ENCODE measurements around the gene NIT2. TPM values are rescaled to one million over a fixed set of nuclear protein-coding genes. Genes with fewer than 3 reads are reported as not detected.

The NIT2 gene
- total RNA-seq, 1 experiment from 2014 or later, result 42.6 TPM

DNA sequence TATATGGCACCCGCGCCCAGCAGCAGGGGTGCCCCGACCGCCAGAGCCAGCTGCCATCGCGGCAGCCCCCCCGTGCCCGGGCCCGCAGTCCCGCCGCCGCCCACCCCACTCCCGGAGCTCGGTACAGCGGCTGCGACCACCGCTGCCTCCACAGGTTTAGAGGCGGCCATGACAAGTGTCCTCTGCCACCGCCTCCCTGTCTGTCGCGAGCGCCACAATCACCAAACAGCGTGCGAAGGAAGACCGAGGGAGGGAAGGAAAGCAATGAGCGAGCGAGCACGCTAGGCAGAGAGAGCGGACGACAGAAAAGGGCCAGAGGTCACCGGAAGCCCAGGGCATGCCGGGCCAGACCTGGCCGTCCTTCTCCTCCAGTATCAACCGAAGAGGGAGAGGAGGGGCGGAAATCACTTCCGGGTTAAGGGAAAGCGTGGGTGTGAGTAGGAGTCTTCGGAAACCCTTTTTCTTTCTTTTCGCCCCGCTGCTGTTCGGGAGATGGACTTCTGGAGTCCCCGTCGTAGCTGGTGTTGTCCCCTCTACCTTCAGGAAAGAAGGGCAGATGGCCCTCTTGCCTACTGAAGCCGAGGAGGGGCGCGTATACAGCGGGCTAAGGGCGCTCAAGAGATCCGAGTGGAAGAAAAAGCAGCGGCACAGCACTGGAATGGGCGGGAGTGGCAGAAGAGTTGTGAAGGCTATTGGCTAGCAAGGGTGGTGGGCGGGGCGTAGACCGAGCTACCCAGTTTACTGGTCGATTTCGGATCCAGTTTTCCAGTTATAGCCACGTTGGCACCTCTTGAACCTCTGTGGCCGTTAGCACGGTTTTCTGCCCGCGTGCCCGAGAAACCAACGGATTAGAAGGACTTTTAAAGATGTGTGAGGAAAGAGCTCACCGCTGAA, 66.5 kb downstream of the NIT2 start, which contains the start of the genes LNP1 and TOMM70:
Gene LNP1 (plus strand): TSS at position 760 of the 894 bp plus-strand sequence. CDS start 28,191 bp downstream, outside the sequence.
Gene TOMM70 (minus strand): TSS at position 310 of the 894 bp plus-strand sequence. CDS start 140 bp downstream, at position 170.
- peak; percentile 98 for DNase-seq (ENCODE audit: unreplicated experiment)
- Mint-ChIP-seq H3K36me3 (ENCODE audit: insufficient read depth, unreplicated experiment) (no peaks in the 10 kb centered on the region), H3K27ac (ENCODE audit: low read depth, unreplicated experiment) (peak within 1 kb of the TSS; percentile 97), H3K9me3 (ENCODE audit: unreplicated experiment) (no peaks in the 10 kb centered on the region), H3K4me1 (ENCODE audit: insufficient read depth, unreplicated experiment) (peaks cover 31% of the 10 kb centered on the region), H3K4me3 (ENCODE audit: unreplicated experiment) (peak within 1 kb of the TSS; percentile 98), H3K27me3 (ENCODE audit: insufficient read depth, unreplicated experiment) (no peaks in the 10 kb centered on the region)
- intact Hi-C loops (cut with micrococcal nuclease), result no loop called here
- BruUV-seq (replicated peaks), result no TSS peak
- POLR2A ChIA-PET, result interaction anchor here (0.6 to 3.6 kb wide), 35 partner anchors 10 to 1172 kb away, joined by 3 to 66 read pairs (median 4); partner anchors contain the start of genes NIT2, PCNP, TBC1D23 and TFG
- TF ChIP-seq CTCF (IDR thresholded peaks at IDR 0.05; ENCODE audit: unreplicated experiment), result no peak
- CTCF ChIA-PET, result interaction anchor here (0.7 to 2.4 kb wide), 6 partner anchors 9 to 190 kb away, joined by 3 to 6 read pairs (median 3); no protein-coding TSS in a partner anchor

DNA sequence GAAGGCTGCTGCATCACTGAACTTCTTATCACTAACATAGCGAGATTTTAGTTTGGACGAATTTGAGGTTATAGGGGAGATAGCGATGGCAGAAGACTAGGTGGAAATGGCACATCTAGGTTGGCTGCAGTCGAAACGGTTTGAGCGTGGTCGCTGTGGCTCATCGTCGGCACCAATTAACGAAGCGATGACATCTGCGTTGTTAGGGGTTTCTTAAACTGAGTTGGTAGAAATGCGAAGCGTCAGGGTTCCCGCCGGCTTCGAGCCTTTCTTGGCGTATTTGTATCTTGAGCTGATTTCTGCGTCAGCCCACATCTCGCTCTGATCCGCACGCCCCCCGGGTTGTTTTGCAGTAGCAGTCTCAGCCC, 67.1 kb downstream of the NIT2 start:
- Mint-ChIP-seq H3K27me3 (ENCODE audit: insufficient read depth, unreplicated experiment) (no peaks in the 10 kb centered on the region), H3K4me3 (ENCODE audit: unreplicated experiment) (peak overlapping the region; percentile 98), H3K36me3 (ENCODE audit: insufficient read depth, unreplicated experiment) (no peaks in the 10 kb centered on the region), H3K27ac (ENCODE audit: low read depth, unreplicated experiment) (peak overlapping the region; percentile 97), H3K9me3 (ENCODE audit: unreplicated experiment) (no peaks in the 10 kb centered on the region), H3K4me1 (ENCODE audit: insufficient read depth, unreplicated experiment) (peaks cover 30% of the 10 kb centered on the region)
- CTCF ChIA-PET, result interaction anchor here (0.7 to 2.4 kb wide), 5 partner anchors 46 to 190 kb away, joined by 3 to 6 read pairs (median 3); no protein-coding TSS in a partner anchor
- no peak for TF ChIP-seq CTCF (IDR thresholded peaks at IDR 0.05; ENCODE audit: unreplicated experiment)
- DNase-seq (ENCODE audit: unreplicated experiment), result no peak
- POLR2A ChIA-PET, result interaction anchor here (0.6 to 3.6 kb wide), 32 partner anchors 10 to 569 kb away, joined by 3 to 66 read pairs (median 4); partner anchors contain the start of genes NIT2, TBC1D23, TFG and TMEM45A
- intact Hi-C loops (cut with micrococcal nuclease), result no loop called here
- TSS peak; percentile 83 for BruUV-seq (replicated peaks)

DNA sequence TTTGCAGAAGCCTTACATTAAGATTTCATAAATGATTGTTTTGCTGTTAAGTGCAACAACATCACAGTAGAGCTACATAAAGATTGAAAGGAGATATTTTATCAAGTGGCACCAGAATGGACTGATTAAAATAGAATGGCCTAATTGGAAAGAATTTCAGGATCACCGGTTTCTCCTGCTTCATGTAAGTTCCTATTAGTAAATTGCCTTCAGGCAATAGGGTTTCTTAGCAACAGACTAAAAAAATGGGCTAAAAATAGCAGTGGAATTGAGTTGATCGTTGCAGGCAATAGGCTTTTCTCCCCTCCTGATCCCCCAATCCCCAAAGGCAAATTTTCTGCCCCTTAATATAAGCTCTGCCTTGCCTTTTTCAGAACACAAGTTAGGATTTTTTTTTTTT, 67.7 kb downstream of the NIT2 start:
- ChIA-PET CTCF (interaction anchor here (0.7 to 2.4 kb wide), 2 partner anchors 60 to 189 kb away, joined by 3 to 6 read pairs; no protein-coding TSS in a partner anchor), POLR2A (interaction anchor here (0.6 to 3.6 kb wide), 21 partner anchors 9 to 570 kb away, joined by 3 to 66 read pairs (median 5); partner anchors contain the start of genes NIT2, TBC1D23, TFG and TMEM45A)
- TF ChIP-seq CTCF (IDR thresholded peaks at IDR 0.05; ENCODE audit: unreplicated experiment), result no peak
- intact Hi-C loops (cut with micrococcal nuclease), result no loop called here
- no TSS peak for BruUV-seq (replicated peaks)
- Mint-ChIP-seq H3K36me3 (ENCODE audit: insufficient read depth, unreplicated experiment) (no peaks in the 10 kb centered on the region), H3K27ac (ENCODE audit: low read depth, unreplicated experiment) (peak overlapping the region; percentile 97), H3K9me3 (ENCODE audit: unreplicated experiment) (peaks cover 1% of the 10 kb centered on the region), H3K27me3 (ENCODE audit: insufficient read depth, unreplicated experiment) (no peaks in the 10 kb centered on the region), H3K4me3 (ENCODE audit: unreplicated experiment) (peak overlapping the region; percentile 98), H3K4me1 (ENCODE audit: insufficient read depth, unreplicated experiment) (peaks cover 30% of the 10 kb centered on the region)
- DNase-seq (ENCODE audit: unreplicated experiment), result peak; percentile 56

GRCh38 chr3:100402891-100403290, 68.3 kb downstream of the NIT2 start:
- H3K9me3 Mint-ChIP-seq (ENCODE audit: unreplicated experiment), result peaks cover 8% of the 10 kb centered on the region
- intact Hi-C loops (cut with micrococcal nuclease), result no loop called here
- H3K36me3 Mint-ChIP-seq (ENCODE audit: insufficient read depth, unreplicated experiment), result no peaks in the 10 kb centered on the region
- CTCF ChIA-PET, result no interaction called here
- H3K27ac Mint-ChIP-seq (ENCODE audit: low read depth, unreplicated experiment), result peak overlapping the region; percentile 97
- no peak for DNase-seq (ENCODE audit: unreplicated experiment)
- H3K27me3 Mint-ChIP-seq (ENCODE audit: insufficient read depth, unreplicated experiment), result no peaks in the 10 kb centered on the region
- peak overlapping the region; percentile 98 for H3K4me3 Mint-ChIP-seq (ENCODE audit: unreplicated experiment)
- TF ChIP-seq CTCF (IDR thresholded peaks at IDR 0.05; ENCODE audit: unreplicated experiment), result no peak
- POLR2A ChIA-PET, result interaction anchor here (0.7 to 3.6 kb wide), 11 partner anchors 9 to 323 kb away, joined by 3 to 66 read pairs (median 9); partner anchors contain the start of gene NIT2
- no TSS peak for BruUV-seq (replicated peaks)
- H3K4me1 Mint-ChIP-seq (ENCODE audit: insufficient read depth, unreplicated experiment), result peaks cover 30% of the 10 kb centered on the region

All from MCF 10A (cell line).